ENCODE data around the gene TSPEAR.

GRCh38 chr21:44549525-44550211 is 161.7 kb downstream of the TSPEAR start:
- TF ChIP-seq, protein P1, sequence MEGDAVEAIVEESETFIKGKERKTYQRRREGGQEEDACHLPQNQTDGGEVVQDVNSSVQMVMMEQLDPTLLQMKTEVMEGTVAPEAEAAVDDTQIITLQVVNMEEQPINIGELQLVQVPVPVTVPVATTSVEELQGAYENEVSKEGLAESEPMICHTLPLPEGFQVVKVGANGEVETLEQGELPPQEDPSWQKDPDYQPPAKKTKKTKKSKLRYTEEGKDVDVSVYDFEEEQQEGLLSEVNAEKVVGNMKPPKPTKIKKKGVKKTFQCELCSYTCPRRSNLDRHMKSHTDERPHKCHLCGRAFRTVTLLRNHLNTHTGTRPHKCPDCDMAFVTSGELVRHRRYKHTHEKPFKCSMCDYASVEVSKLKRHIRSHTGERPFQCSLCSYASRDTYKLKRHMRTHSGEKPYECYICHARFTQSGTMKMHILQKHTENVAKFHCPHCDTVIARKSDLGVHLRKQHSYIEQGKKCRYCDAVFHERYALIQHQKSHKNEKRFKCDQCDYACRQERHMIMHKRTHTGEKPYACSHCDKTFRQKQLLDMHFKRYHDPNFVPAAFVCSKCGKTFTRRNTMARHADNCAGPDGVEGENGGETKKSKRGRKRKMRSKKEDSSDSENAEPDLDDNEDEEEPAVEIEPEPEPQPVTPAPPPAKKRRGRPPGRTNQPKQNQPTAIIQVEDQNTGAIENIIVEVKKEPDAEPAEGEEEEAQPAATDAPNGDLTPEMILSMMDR (conservative IDR thresholded peaks at IDR 0.05; ENCODE audit: low read length): no peak
- no peak for TF ChIP-seq EZH2phosphoT487 (IDR thresholded peaks at IDR 0.05; ENCODE audit: borderline replicate concordance, low read depth, low read length)

Measured in OCI-LY7 (cell line).